Testis (tissue), 3 donors: ENCODE results near the gene PLOD2. TPM values are rescaled to one million over a fixed set of nuclear protein-coding genes. Genes with fewer than 3 reads are reported as not detected.

Source experiments
- DNase-seq: peaks from one replicate; pipeline ENCODE4 v3.0.0-alpha.2; 2019
- H3K27ac ChIP-seq, 2 donors: fragments of 200-600 bp; sonication (generic); one replicate each; pipeline ENCODE4 v1.5.1; 2019
- H3K27me3 ChIP-seq: fragments of 200-600 bp; sonication (generic); one replicate; pipeline ENCODE4 v1.5.1; 2019
- H3K36me3 ChIP-seq: fragments of 200-600 bp; sonication (generic); one replicate; pipeline ENCODE4 v1.5.1; 2017; ENCODE audit warnings: low read depth; ENCODE audit errors: missing control alignments
- H3K4me1 ChIP-seq: fragments of 200-600 bp; sonication (generic); one replicate; pipeline ENCODE4 v1.5.1; 2019
- H3K4me3 ChIP-seq, 2 donors: fragments of 200-600 bp; sonication (generic); one replicate each; pipeline ENCODE4 v1.5.1; 2017 to 2019
- H3K9me3 ChIP-seq: fragments of 200-600 bp; sonication (generic); one replicate; pipeline ENCODE4 v1.5.1; 2017
- CTCF ChIP-seq, 3 experiments: fragments of 450-650 bp in 2 of 3; fragments of 200-600 bp in 1 of 3; sonication (generic) in 1 of 3; IDR thresholded peaks; one replicate each; pipeline ENCODE4 v1.5.1; 2016 to 2019; ENCODE audit warnings: antibody characterized with exemption in 3 of 3, mild to moderate bottlenecking in 2 of 3, moderate library complexity in 1 of 3
- POLR2A ChIP-seq: fragments of 450-650 bp; IDR thresholded peaks from one replicate; pipeline ENCODE4 v1.6.1; 2017; ENCODE audit warnings: antibody characterized with exemption, mild to moderate bottlenecking, moderate library complexity
- WGBS, 2 donors: methylation state at CpG; one replicate each; pipeline ENCODE4 v1.1.5; 2018; 5-methylcytosine and 5-hydroxymethylcytosine counted together
- intact Hi-C: fragments of 100-400 bp; cut with DNase I; formaldehyde crosslinking; loops from one replicate; pipeline ENCODE4 v1.15.1; 2023; ENCODE audit warnings: low total_unique reads
- polyA plus RNA-seq: library from polyadenylated mRNA; stranded (reverse); fragments of 350-450 nt; fragmentation: Illumina TruSeq; extraction: RNeasy Lipid Tissue Mini Kit (QIAGEN cat#74804); gene quantifications from one replicate; pipeline ENCODE4 v1.2.3, GENCODE V29; 2014; ENCODE audit warnings: low read depth, low replicate concordance; ENCODE audit not compliant: insufficient read depth
- total RNA-seq, 2 donors: library from RNA; depleted of rRNA; stranded (reverse); fragments of >200 nt; gene quantifications; one replicate each; pipeline ENCODE4 v1.2.3, GENCODE V29; 2016

The PLOD2 gene
- total and polyA plus RNA-seq, 3 donors from 2014 or later: 9.9 to 20.9 (median 13.4) TPM

GRCh38 chr3:146067048-146067447 lies 93.9 kb downstream of the PLOD2 start:
- no peak for TF ChIP-seq CTCF (IDR thresholded peaks at IDR 0.05)
- no peak for TF ChIP-seq POLR2A
- intact Hi-C loops: loop anchor here (10.0 kb wide), 1 partner anchor 118 kb away; no protein-coding TSS in a partner anchor
- no peak for DNase-seq
- 90 to 95% methylated on average over 3 of the region's 3 CpGs for WGBS, 2 donors
- Histone ChIP-seq H3K27ac (no peak overlapping the region), H3K4me3 (no peak overlapping the region), H3K9me3 (no peaks in the 10 kb centered on the region), H3K4me1 (no peaks in the 10 kb centered on the region), H3K36me3 (no peaks in the 10 kb centered on the region), H3K27me3 (no peaks in the 10 kb centered on the region)

- Histone ChIP-seq H3K4me1 (no peaks in the 10 kb centered on the region), H3K4me3 (no peak overlapping the region), H3K27me3 (no peaks in the 10 kb centered on the region), H3K9me3 (no peaks in the 10 kb centered on the region), H3K36me3 (no peaks in the 10 kb centered on the region), H3K27ac (no peak overlapping the region)
- intact Hi-C loops: loop anchor here (10.0 kb wide), 1 partner anchor 119 kb away; no protein-coding TSS in a partner anchor
- WGBS, 2 donors: 43 to 45% methylated on average over 2 of the region's 2 CpGs
- TF ChIP-seq CTCF (IDR thresholded peaks at IDR 0.05) (peak; percentile 45 to 87 (median 53)), POLR2A (no peak)
- peak; percentile 34 for DNase-seq
Measured at GRCh38 chr3:146065573-146066006, 95.4 kb downstream of the PLOD2 start.

- H3K27me3 ChIP-seq: no peaks in the 10 kb centered on the region
- H3K9me3 ChIP-seq: no peaks in the 10 kb centered on the region
- no peak overlapping the region for H3K27ac ChIP-seq
- no peak overlapping the region for H3K4me3 ChIP-seq
- intact Hi-C loops: no loop called here
- TF ChIP-seq POLR2A (no peak), CTCF (IDR thresholded peaks at IDR 0.05) (no peak)
- DNase-seq: no peak
- WGBS, 2 donors: 85 to 97% methylated on average over 2 of the region's 2 CpGs
- H3K4me1 ChIP-seq: no peaks in the 10 kb centered on the region
- H3K36me3 ChIP-seq: no peaks in the 10 kb centered on the region
Measured at GRCh38 chr3:146058241-146058640, 102.7 kb downstream of the PLOD2 start.

- intact Hi-C loops: no loop called here
- H3K4me3 ChIP-seq: no peak overlapping the region
- TF ChIP-seq POLR2A: no peak
- TF ChIP-seq CTCF (IDR thresholded peaks at IDR 0.05): no peak
- H3K36me3 ChIP-seq: no peaks in the 10 kb centered on the region
- H3K9me3 ChIP-seq: no peaks in the 10 kb centered on the region
- no peaks in the 10 kb centered on the region for H3K27me3 ChIP-seq
- no peak for DNase-seq
- H3K27ac ChIP-seq: no peak overlapping the region
- 91 to 92% methylated on average over 6 of the region's 6 CpGs for WGBS, 2 donors
- no peaks in the 10 kb centered on the region for H3K4me1 ChIP-seq
Measured at GRCh38 chr3:146052791-146053310, 108.1 kb downstream of the PLOD2 start.
